ENCODE measurements around the gene EBF3.

GRCh38 chr10:129937351-129937751, 26.7 kb downstream of the EBF3 start:
- TF ChIP-seq CTCF (IDR thresholded peaks at IDR 0.05) = no peak
- no peak for TF ChIP-seq POLR2AphosphoS5 (IDR thresholded peaks at IDR 0.05)
- TF ChIP-seq POLR2A (IDR thresholded peaks at IDR 0.05) = no peak

Data from suprapubic skin (tissue), 4 donors.